GM23248 (cell line): Measurements from ENCODE around the gene EYA3. TPM values are rescaled to one million over a fixed set of nuclear protein-coding genes. Genes with fewer than 3 reads are reported as not detected.
A peak's percentile ranks its signal among the peaks of the same experiment; 100 is the strongest.

ENCODE experiments used
- DNase-seq: peaks from one replicate; pipeline ENCODE4 v3.0.0-alpha.2; 2015
- H2AFZ ChIP-seq: fragments of 200-600 bp; sonication (generic); 2 replicates; pipeline ENCODE4 v1.6.1; 2016; ENCODE audit warnings: antibody characterized with exemption
- H3F3A ChIP-seq: fragments of 200-600 bp; sonication (generic); 2 replicates; pipeline ENCODE4 v1.6.1; 2016; ENCODE audit warnings: mild to moderate bottlenecking, antibody characterized with exemption, mixed run types; ENCODE audit not compliant: insufficient read depth
- H3K27ac ChIP-seq: fragments of 200-600 bp; sonication (generic); 2 replicates; pipeline ENCODE4 v1.5.1; 2016; ENCODE audit warnings: mild to moderate bottlenecking
- H3K27me3 ChIP-seq: fragments of 200-600 bp; sonication (generic); replicated peaks from 2 replicates; pipeline ENCODE4 v1.6.1; 2016; ENCODE audit warnings: mild to moderate bottlenecking; ENCODE audit not compliant: insufficient read depth
- H3K36me3 ChIP-seq: fragments of 200-600 bp; sonication (generic); 2 replicates; pipeline ENCODE4 v1.6.1; 2016; ENCODE audit warnings: low read depth, mild to moderate bottlenecking
- H3K4me1 ChIP-seq: fragments of 200-600 bp; sonication (generic); 2 replicates; pipeline ENCODE4 v1.6.1; 2016; ENCODE audit warnings: mild to moderate bottlenecking; ENCODE audit not compliant: insufficient read depth
- H3K4me2 ChIP-seq: fragments of 200-600 bp; sonication (generic); one replicate; pipeline ENCODE4 v1.6.1; 2016; ENCODE audit warnings: mild to moderate bottlenecking; ENCODE audit not compliant: unreplicated experiment
- H3K4me3 ChIP-seq: fragments of 200-600 bp; sonication (generic); 2 replicates; pipeline ENCODE4 v1.5.1; 2016; ENCODE audit warnings: mild to moderate bottlenecking
- H3K79me2 ChIP-seq: fragments of 200-600 bp; sonication (generic); 2 replicates; pipeline ENCODE4 v1.6.1; 2016; ENCODE audit warnings: mild to moderate bottlenecking; ENCODE audit not compliant: insufficient read depth
- H3K9ac ChIP-seq: fragments of 200-600 bp; sonication (generic); 2 replicates; pipeline ENCODE4 v1.6.1; 2016; ENCODE audit warnings: mild to moderate bottlenecking
- H3K9me2 ChIP-seq: fragments of 200-600 bp; sonication (generic); 2 replicates; pipeline ENCODE4 v1.6.1; 2016; ENCODE audit warnings: mixed run types, mild to moderate bottlenecking, moderate library complexity; ENCODE audit not compliant: insufficient read depth
- H3K9me3 ChIP-seq: fragments of 200-600 bp; sonication (generic); one replicate; pipeline ENCODE4 v1.6.1; 2017; ENCODE audit warnings: low read depth
- H4K20me1 ChIP-seq: fragments of 200-600 bp; sonication (generic); 2 replicates; pipeline ENCODE4 v1.6.0; 2016; ENCODE audit not compliant: insufficient read depth
- EZH2 ChIP-seq: fragments of 200-600 bp; sonication (generic); IDR thresholded peaks from 2 replicates; pipeline ENCODE4 v1.6.1; 2018; ENCODE audit warnings: antibody characterized with exemption, mild to moderate bottlenecking; ENCODE audit not compliant: insufficient read depth, poor library complexity, severe bottlenecking
- EZH2phosphoT487 ChIP-seq: fragments of 200-600 bp; sonication (generic); IDR thresholded peaks from 2 replicates; pipeline ENCODE4 v1.6.1; 2018; ENCODE audit warnings: antibody characterized with exemption, moderate library complexity, mild to moderate bottlenecking, low read depth; ENCODE audit not compliant: insufficient read depth
- WGBS, 2 experiments: methylation state at CpG; one replicate each; pipeline ENCODE4 v1.1.6; 2015 to 2017; ENCODE audit warnings: low lambda C conversion rate in 2 of 2, low coverage in 1 of 2; ENCODE audit errors: missing lambda C conversion rate in 2 of 2; 5-methylcytosine and 5-hydroxymethylcytosine counted together
- in situ Hi-C: fragments of 300-500 bp; cut with MboI; formaldehyde crosslinking; loops from 2 replicates; pipeline ENCODE4 v1.15.0; 2020
- polyA plus RNA-seq: library from polyadenylated mRNA; unstranded; fragments of >200 nt; fragmentation: Nextera tagmentation; extraction: Ambion mirVana; gene quantifications from 2 replicates; pipeline ENCODE4 v1.2.1, GENCODE V29; 2016
- total RNA-seq: library from RNA; depleted of rRNA; stranded (reverse); fragments of >200 nt; shearing (Covaris generic); gene quantifications from 2 replicates; pipeline ENCODE4 v1.2.3, GENCODE V29; 2014

The EYA3 gene
- total and polyA plus RNA-seq, 2 experiments from 2014 or later: 9.1 to 16.9 TPM

GRCh38 chr1:28115267-28115666 is 26.9 kb upstream of the EYA3 start:
- DNase-seq: no peak
- Histone ChIP-seq H3K4me2 (no peak overlapping the region), H2AFZ (no peak overlapping the region), H3K9me3 (no peaks in the 10 kb centered on the region), H3K36me3 (no peaks in the 10 kb centered on the region), H3K79me2 (no peaks in the 10 kb centered on the region), H3K9ac (no peak overlapping the region), H3K4me3 (no peak overlapping the region), H3K27ac (no peak overlapping the region), H3K9me2 (no peaks in the 10 kb centered on the region), H3K4me1 (peaks cover 10% of the 10 kb centered on the region; the same call in 1 of the 2 replicates), H3K27me3 (no peaks in the 10 kb centered on the region), H4K20me1 (no peaks in the 10 kb centered on the region), H3F3A (no peaks in the 10 kb centered on the region)
- TF ChIP-seq EZH2 (no peak), EZH2phosphoT487 (no peak)
- 71 to 77% methylated on average over 4 of the region's 4 CpGs for WGBS, 2 experiments
- in situ Hi-C loops: no loop called here

- no peaks in the 10 kb centered on the region for H3K79me2 ChIP-seq
- H3K36me3 ChIP-seq: no peaks in the 10 kb centered on the region
- H3K9ac ChIP-seq: no peak overlapping the region
- DNase-seq: no peak
- in situ Hi-C loops: no loop called here
- H3K4me3 ChIP-seq: no peak overlapping the region
- TF ChIP-seq EZH2 (no peak), EZH2phosphoT487 (no peak)
- H3K9me2 ChIP-seq: no peaks in the 10 kb centered on the region
- no peak overlapping the region for H3K4me2 ChIP-seq
- 55 to 62% methylated on average over 2 of the region's 2 CpGs for WGBS, 2 experiments
- no peaks in the 10 kb centered on the region for H3F3A ChIP-seq
- no peak overlapping the region for H2AFZ ChIP-seq
- no peak overlapping the region for H3K27ac ChIP-seq
- H4K20me1 ChIP-seq: no peaks in the 10 kb centered on the region
- no peaks in the 10 kb centered on the region for H3K27me3 ChIP-seq
- no peaks in the 10 kb centered on the region for H3K9me3 ChIP-seq
- H3K4me1 ChIP-seq: peaks cover 10% of the 10 kb centered on the region; the same call in 1 of the 2 replicates
These were observed 26.4 kb upstream of the EYA3 start for GRCh38 chr1:28114844-28115243.

GRCh38 chr1:28113242-28113572 is 24.8 kb upstream of the EYA3 start:
- Histone ChIP-seq H3K9me2 (no peaks in the 10 kb centered on the region), H3K4me1 (peaks cover 10% of the 10 kb centered on the region; the same call in 1 of the 2 replicates), H3K79me2 (no peaks in the 10 kb centered on the region), H3K36me3 (no peaks in the 10 kb centered on the region), H3K27ac (0 out of 2 replicates have a peak overlapping the region, but pooled peaks have one; percentile 21), H3K27me3 (no peaks in the 10 kb centered on the region), H4K20me1 (no peaks in the 10 kb centered on the region), H2AFZ (peak overlapping the region; percentile 71), H3K9ac (no peak overlapping the region), H3F3A (no peaks in the 10 kb centered on the region), H3K9me3 (no peaks in the 10 kb centered on the region), H3K4me2 (no peak overlapping the region), H3K4me3 (no peak overlapping the region)
- no peak for TF ChIP-seq EZH2
- TF ChIP-seq EZH2phosphoT487: no peak
- WGBS, 2 experiments: 66 to 73% methylated on average over 3 of the region's 3 CpGs
- in situ Hi-C loops: no loop called here
- no peak for DNase-seq

GRCh38 chr1:28112388-28113241 is 24.2 kb upstream of the EYA3 start:
- no peaks in the 10 kb centered on the region for H4K20me1 ChIP-seq
- H3K27me3 ChIP-seq: no peaks in the 10 kb centered on the region
- H3K4me3 ChIP-seq: no peak overlapping the region
- no peak for TF ChIP-seq EZH2phosphoT487
- no peak for TF ChIP-seq EZH2
- DNase-seq: peak; percentile 77
- H3K4me1 ChIP-seq: peaks cover 10% of the 10 kb centered on the region; the same call in 1 of the 2 replicates
- no peaks in the 10 kb centered on the region for H3K9me3 ChIP-seq
- H3K79me2 ChIP-seq: no peaks in the 10 kb centered on the region
- H3K9ac ChIP-seq: no peak overlapping the region
- no peaks in the 10 kb centered on the region for H3F3A ChIP-seq
- no peaks in the 10 kb centered on the region for H3K9me2 ChIP-seq
- peak overlapping the region; percentile 38 for H3K4me2 ChIP-seq
- 39 to 45% methylated on average over 5 of the region's 5 CpGs for WGBS, 2 experiments
- H2AFZ ChIP-seq: peak overlapping the region; percentile 71
- no peaks in the 10 kb centered on the region for H3K36me3 ChIP-seq
- 0 out of 2 replicates have a peak overlapping the region, but pooled peaks have one; percentile 21 for H3K27ac ChIP-seq
- in situ Hi-C loops: no loop called here
